Heart left ventricle (tissue), 13 donors: ENCODE results near the gene TNFAIP3.

Source experiments
- CTCF ChIP-seq, 12 donors: fragments of 200-600 bp; sonication (generic) in 4 of 12; IDR thresholded peaks; one replicate each; pipeline versions ENCODE4 v1.5.0 to v1.8.0; 2018 to 2022; ENCODE audit warnings: antibody characterized with exemption in 12 of 12, mild to moderate bottlenecking in 5 of 12
- POLR2A ChIP-seq, 2 donors: fragments of 450-650 bp; IDR thresholded peaks; one replicate each; pipeline ENCODE4 v1.6.1; 2017; ENCODE audit warnings: antibody characterized with exemption in 2 of 2, mild to moderate bottlenecking in 2 of 2, moderate library complexity in 2 of 2
- donor health status: ischemic (EF 13 %, LVEDD 7.1; RV severe dilation, severe dysfunction).
- donor health status: DM: no; HTN: yes; CAD: no.
- donor health status: DM: no; HTN: no; CAD: no.
- donor health status: ischemic (EF 25% LVEDD 6.9; RV normal size, moderate dysfunction).
- donor health status: ischemic (EF 25% LVEDD 5.7; RV mildly dilated, moderate dysfunction).
- donor health status: ischemic (EF 35%, LVEDD 5.7; RV mildly dilated, moderate dysfunction).
- donor health status: nonischemic (EF 11% LVEDD 7.7; RV severe dilation, severe dysfunction).
- donor health status: DM: yes; HTN: yes; CAD: no.
- donor health status: PGD.
- donor health status: ischemic (EF 29% LVEDD 5.4; RV normal size, mild dysfunction).
- donor health status: nonischemic (EF 23%, LVEDD 6.1; RV moderate dilation, normal function).

- TF ChIP-seq CTCF (IDR thresholded peaks at IDR 0.05): no peak
- no peak for TF ChIP-seq POLR2A (IDR thresholded peaks at IDR 0.05)
Observed at GRCh38 chr6:137850816-137851602, 16.1 kb upstream of the TNFAIP3 start.
